Stimulated activated memory B cell treated with anti-CD40 and anti-IgM and Interleukin-4, amounts not matched to agents 10 μg/mL and 1 μg/mL and 100 μg/mL, for 72 hours (primary cell): ENCODE measurements around the gene BMP7.

Experiments
- ATAC-seq: fragments of 150-1000 bp; cut with Tn5 transposase; 2 replicates; pipeline ENCODE4 v1.10.0; 2021
- H3K27ac Mint-ChIP-seq: one replicate; pipeline ENCODE4 v1.8.0; 2022; ENCODE audit warnings: mild to moderate bottlenecking, mixed read lengths
- H3K27me3 Mint-ChIP-seq: one replicate; pipeline ENCODE4 v1.8.0; 2022; ENCODE audit warnings: mixed read lengths
- H3K36me3 Mint-ChIP-seq: one replicate; pipeline ENCODE4 v1.8.0; 2022; ENCODE audit warnings: mixed read lengths
- H3K4me1 Mint-ChIP-seq: one replicate; pipeline ENCODE4 v1.8.0; 2022; ENCODE audit warnings: mixed read lengths
- H3K4me3 Mint-ChIP-seq: one replicate; pipeline ENCODE4 v1.8.0; 2022; ENCODE audit warnings: mild to moderate bottlenecking, moderate library complexity, mixed read lengths
- H3K9me3 Mint-ChIP-seq: one replicate; pipeline ENCODE4 v1.8.0; 2022; ENCODE audit warnings: mixed read lengths

Gene BMP7

DNA sequence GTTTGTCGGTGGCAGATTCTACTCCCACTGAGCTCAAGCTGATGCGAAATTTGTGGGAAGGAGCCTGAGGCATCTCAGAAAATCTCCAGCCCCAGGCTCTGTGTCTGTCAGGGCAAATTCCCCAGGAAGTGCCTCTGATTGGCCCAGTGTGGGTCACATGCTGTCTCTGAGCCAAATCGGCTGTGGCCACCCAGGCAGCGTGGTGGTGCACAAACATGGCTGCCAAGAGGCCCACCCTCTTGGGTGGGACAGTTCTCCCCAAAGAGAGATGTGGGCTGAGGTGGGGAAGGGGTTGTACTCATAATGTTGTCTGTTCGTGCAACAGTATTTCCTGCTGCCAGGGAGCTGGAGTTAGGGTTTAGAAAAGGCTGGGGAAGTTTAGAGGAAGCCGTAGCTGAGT lies 130.6 kb downstream of the BMP7 start:
- no peaks in the 10 kb centered on the region for H3K4me1 Mint-ChIP-seq
- no peak overlapping the region for H3K4me3 Mint-ChIP-seq
- H3K9me3 Mint-ChIP-seq: no peaks in the 10 kb centered on the region
- H3K27ac Mint-ChIP-seq: no peak overlapping the region
- H3K27me3 Mint-ChIP-seq: peaks cover 13% of the 10 kb centered on the region
- ATAC-seq: no peak
- H3K36me3 Mint-ChIP-seq: no peaks in the 10 kb centered on the region

GRCh38 chr20:57134804-57135203 lies 131.6 kb downstream of the BMP7 start:
- Mint-ChIP-seq H3K4me3 (no peak overlapping the region), H3K27ac (no peak overlapping the region), H3K9me3 (no peaks in the 10 kb centered on the region), H3K27me3 (peaks cover 13% of the 10 kb centered on the region), H3K36me3 (no peaks in the 10 kb centered on the region), H3K4me1 (no peaks in the 10 kb centered on the region)
- no peak for ATAC-seq

DNA sequence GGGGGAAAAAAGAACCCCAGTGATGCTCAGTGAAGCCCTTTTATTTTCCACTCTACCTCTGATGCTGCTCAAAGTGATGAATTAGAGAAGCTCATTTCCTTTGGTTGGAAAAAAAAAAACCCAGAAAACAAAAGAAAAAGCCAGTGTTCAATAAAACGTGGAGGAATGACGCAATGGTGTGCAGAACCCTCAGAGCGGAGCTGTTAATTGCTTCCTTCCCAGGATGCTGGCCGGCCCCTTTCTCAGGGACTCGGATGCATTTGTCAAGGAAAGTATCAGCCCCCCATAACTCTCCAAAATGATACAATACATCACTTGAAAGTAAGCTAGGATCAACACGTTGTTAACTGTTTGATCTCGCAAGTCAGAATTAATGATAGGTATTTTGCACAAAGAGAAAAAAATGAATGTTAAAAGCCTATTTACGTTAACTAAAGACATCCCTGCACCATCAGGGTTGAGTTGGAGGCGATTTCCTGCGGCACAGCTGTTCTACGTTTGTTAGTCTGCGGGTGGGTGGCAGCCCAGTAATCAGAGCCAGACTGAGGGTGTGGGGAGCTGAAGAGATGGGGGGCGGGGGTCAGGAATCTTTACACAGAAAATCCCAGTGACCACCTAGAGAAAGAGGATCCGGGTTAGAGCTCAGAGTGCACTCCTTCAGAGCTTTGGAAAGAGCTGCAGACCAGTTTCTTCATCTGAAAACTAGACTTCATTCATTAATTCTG lies 132.4 kb downstream of the BMP7 start:
- no peak overlapping the region for H3K27ac Mint-ChIP-seq
- no peaks in the 10 kb centered on the region for H3K36me3 Mint-ChIP-seq
- no peak for ATAC-seq
- H3K27me3 Mint-ChIP-seq: peaks cover 13% of the 10 kb centered on the region
- no peaks in the 10 kb centered on the region for H3K4me1 Mint-ChIP-seq
- no peaks in the 10 kb centered on the region for H3K9me3 Mint-ChIP-seq
- H3K4me3 Mint-ChIP-seq: no peak overlapping the region

DNA sequence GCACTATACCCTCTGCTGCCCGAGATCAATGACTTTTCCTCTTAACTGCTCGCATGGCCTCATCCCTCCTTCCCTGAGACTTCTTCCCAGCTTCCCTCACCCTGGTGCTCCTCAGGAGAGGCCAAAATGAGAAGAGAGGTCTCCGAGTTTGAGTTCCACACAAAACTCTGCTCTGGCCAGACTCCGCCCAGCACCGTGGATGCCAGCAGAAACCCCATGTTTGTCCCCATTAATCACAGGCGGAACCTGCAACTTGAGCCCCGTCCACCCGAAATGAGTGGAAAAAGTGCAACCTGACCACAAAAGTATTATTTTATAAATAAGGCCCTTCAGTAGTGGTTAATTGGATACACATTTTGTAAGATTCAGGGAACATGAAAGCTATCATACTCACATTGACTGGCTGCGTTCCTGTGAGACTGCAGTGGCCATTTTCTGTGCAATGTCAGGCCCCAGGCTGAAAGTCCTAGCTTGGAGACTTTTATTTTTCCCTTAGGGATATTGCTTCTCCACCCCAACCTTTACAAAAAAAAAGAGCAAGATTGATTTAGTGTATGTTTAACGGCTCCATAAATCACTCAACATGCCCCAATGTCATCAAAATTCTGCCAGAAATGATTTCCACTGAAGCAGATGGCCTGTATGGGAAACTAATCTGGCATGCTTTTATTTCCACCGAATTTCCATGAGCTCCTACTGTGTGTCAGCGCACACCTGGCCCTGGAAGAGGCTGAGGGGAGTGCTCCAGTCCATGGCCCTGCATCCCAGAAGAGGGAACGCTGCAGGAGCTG lies 134.6 kb downstream of the BMP7 start:
- no peak for ATAC-seq
- Mint-ChIP-seq H3K27ac (no peak overlapping the region), H3K27me3 (peaks cover 19% of the 10 kb centered on the region), H3K4me3 (no peak overlapping the region), H3K4me1 (no peaks in the 10 kb centered on the region), H3K36me3 (no peaks in the 10 kb centered on the region), H3K9me3 (no peaks in the 10 kb centered on the region)

DNA sequence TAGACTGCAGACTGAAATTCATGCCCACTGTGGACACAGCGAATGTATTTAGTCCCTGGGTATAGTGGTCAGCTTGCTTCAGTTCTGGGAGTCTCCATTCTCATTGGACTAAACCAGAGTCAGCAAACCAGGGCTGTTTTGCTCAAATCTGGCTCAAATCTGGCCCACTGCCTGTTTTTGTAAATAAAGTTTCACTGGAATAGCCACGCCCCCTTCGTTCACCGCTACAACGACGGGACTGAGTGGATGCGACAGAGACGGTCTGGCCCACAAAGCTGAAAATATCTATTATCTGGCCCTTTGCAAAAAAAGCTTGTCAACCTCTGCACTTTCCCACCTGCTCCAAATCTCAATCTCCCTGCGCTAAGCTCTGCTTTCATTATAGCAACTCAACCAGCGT lies 135.4 kb downstream of the BMP7 start:
- H3K27me3 Mint-ChIP-seq: peaks cover 27% of the 10 kb centered on the region
- no peaks in the 10 kb centered on the region for H3K36me3 Mint-ChIP-seq
- H3K9me3 Mint-ChIP-seq: no peaks in the 10 kb centered on the region
- H3K27ac Mint-ChIP-seq: no peak overlapping the region
- H3K4me3 Mint-ChIP-seq: no peak overlapping the region
- H3K4me1 Mint-ChIP-seq: no peaks in the 10 kb centered on the region
- ATAC-seq: no peak

DNA sequence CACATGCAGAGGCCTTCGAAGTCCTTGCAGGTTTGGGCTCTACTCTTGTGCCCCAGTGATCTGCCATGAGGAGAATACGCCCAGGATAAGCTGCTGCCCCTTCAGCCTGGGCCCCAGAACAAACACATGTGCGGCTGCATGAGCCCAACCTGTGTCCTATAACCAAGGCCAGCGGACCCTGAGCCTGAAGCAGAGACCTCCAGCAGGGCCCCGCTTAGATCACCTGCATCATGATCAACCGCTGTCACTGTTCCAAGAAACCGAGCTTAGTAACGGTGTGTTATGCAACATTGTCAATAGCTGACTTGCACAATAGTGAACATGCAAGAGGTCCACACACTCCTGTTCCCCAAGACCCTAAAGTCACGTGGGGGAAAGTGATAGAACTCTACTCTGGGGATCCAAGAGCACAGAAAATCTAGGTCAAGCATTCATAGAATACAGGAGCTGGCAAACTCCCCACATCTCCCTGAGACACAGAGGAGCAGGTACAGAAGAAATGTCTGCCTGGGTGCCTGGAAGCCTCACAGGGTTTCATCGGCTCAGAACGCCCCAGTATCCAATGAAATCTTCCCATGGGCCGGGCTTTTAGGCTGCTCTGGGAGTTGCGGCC lies 136.2 kb downstream of the BMP7 start:
- H3K4me3 Mint-ChIP-seq: no peak overlapping the region
- H3K9me3 Mint-ChIP-seq: no peaks in the 10 kb centered on the region
- no peaks in the 10 kb centered on the region for H3K36me3 Mint-ChIP-seq
- H3K27ac Mint-ChIP-seq: no peak overlapping the region
- no peak for ATAC-seq
- peaks cover 35% of the 10 kb centered on the region for H3K27me3 Mint-ChIP-seq
- H3K4me1 Mint-ChIP-seq: no peaks in the 10 kb centered on the region

DNA sequence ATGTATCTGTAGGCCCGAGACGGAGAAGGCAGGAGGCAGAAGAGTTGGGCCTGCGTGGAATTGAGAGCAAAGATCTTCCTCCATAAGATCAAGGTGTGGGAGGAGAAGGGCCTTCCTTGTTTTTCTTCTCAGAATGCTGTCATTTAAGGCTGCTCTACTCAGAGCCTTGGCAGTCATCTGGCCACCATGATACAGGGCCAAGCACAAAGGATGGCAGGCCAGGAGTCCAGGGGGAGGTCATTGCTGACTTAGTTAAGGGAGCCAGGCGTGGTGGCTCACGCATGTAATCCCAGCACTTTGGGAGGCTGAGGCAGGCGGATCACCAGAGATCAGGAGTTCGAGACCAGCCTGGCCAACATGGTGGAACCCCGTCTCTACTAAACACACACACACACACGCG lies 137.1 kb downstream of the BMP7 start:
- no peaks in the 10 kb centered on the region for H3K4me1 Mint-ChIP-seq
- H3K4me3 Mint-ChIP-seq: no peak overlapping the region
- ATAC-seq: no peak
- H3K27me3 Mint-ChIP-seq: peaks cover 27% of the 10 kb centered on the region
- H3K9me3 Mint-ChIP-seq: no peaks in the 10 kb centered on the region
- H3K36me3 Mint-ChIP-seq: no peaks in the 10 kb centered on the region
- H3K27ac Mint-ChIP-seq: no peak overlapping the region

- Mint-ChIP-seq H3K27me3 (peaks cover 31% of the 10 kb centered on the region), H3K4me1 (no peaks in the 10 kb centered on the region), H3K27ac (no peak overlapping the region), H3K9me3 (no peaks in the 10 kb centered on the region), H3K36me3 (no peaks in the 10 kb centered on the region), H3K4me3 (no peak overlapping the region)
- no peak for ATAC-seq
Measured at GRCh38 chr20:57128044-57128757, 138.2 kb downstream of the BMP7 start.

DNA sequence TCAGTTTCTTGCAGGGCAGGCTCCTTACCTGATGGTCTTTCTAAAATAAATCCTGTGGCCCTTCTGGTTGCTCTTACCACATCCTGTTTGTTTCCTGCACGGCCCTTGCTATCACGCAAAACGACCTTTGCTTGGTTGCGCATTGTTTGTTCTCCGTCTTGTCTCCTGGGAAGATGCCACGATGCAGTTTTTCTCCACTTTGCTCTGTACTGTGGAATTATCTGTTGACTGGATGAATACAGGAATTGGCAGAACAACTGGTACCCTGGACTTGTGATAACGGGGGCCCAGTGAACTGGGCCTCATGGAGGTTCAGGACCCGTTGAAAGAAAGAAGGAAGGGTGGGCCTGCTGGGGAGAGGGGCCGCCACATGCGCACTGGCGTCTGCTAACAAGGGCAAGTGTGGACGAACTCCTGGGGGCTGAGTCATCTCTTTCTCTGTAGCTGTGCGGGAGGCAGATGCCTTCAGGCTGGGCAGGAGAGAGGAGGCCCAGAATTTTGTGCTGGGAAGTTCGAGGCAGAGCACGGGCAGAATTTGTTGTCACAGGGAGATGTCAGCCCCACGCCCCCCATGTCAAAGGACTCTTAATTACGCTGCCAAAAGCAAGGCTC lies 139.9 kb downstream of the BMP7 start:
- no peaks in the 10 kb centered on the region for H3K36me3 Mint-ChIP-seq
- H3K4me3 Mint-ChIP-seq: no peak overlapping the region
- H3K4me1 Mint-ChIP-seq: no peaks in the 10 kb centered on the region
- no peak overlapping the region for H3K27ac Mint-ChIP-seq
- no peaks in the 10 kb centered on the region for H3K9me3 Mint-ChIP-seq
- H3K27me3 Mint-ChIP-seq: peaks cover 31% of the 10 kb centered on the region
- no peak for ATAC-seq

DNA sequence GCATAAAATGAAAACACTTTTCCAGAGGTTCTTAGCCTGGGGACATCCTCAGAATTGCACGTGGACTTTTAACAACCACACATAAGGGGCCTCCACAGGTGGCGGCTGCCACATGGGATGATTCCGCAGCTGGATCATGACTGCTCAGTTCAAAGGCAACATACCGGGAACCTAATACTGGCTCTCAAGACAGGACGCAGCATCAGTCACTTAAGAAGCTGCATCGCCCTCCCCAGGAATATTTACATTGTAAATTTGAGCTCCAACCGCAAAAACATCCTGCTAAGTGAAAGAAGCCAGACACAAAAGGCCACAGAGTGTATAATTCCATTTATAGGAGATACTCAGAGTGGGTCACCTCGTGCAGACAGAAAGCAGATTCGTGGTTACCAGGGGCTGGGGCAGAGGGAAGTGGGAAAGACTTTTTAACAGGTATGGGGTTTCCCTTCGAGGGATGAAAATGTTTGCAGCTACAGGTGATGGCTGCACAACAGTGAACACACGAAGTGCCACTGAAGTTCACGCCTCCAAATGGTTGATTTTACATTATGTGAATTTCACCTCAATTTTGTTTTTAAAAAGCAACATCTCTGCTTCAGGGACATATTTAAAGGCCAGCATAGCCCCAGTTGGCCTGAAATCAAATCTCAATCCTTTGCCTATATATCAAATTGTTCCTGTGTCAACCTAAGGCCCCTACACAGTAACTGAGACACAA lies 141.5 kb downstream of the BMP7 start:
- H3K4me3 Mint-ChIP-seq: no peak overlapping the region
- no peaks in the 10 kb centered on the region for H3K9me3 Mint-ChIP-seq
- no peak overlapping the region for H3K27ac Mint-ChIP-seq
- peaks cover 31% of the 10 kb centered on the region for H3K27me3 Mint-ChIP-seq
- H3K36me3 Mint-ChIP-seq: no peaks in the 10 kb centered on the region
- no peaks in the 10 kb centered on the region for H3K4me1 Mint-ChIP-seq
- no peak for ATAC-seq

DNA sequence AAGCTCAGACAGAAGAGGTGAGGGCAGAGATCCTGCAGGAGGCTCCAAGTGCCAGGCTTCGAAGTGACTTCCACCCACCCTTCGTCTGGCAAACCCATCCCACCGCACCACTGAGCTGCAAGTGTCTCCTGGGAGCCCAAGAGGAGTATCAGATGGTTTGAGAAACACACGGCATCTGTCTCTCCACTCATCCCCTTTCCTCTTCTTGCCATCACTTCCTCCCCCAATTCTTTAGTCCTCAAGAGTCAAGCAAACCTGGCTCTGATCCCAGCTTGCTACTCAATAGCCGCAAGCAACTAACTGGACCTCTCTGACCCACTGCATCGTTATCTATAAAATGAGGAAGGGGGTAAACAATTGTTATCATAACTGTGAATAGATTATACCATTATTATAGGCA lies 142.1 kb downstream of the BMP7 start:
- no peak overlapping the region for H3K27ac Mint-ChIP-seq
- H3K9me3 Mint-ChIP-seq: no peaks in the 10 kb centered on the region
- H3K36me3 Mint-ChIP-seq: no peaks in the 10 kb centered on the region
- no peak for ATAC-seq
- peaks cover 31% of the 10 kb centered on the region for H3K27me3 Mint-ChIP-seq
- no peak overlapping the region for H3K4me3 Mint-ChIP-seq
- no peaks in the 10 kb centered on the region for H3K4me1 Mint-ChIP-seq

GRCh38 chr20:57123504-57123903 lies 142.9 kb downstream of the BMP7 start:
- Mint-ChIP-seq H3K27ac (no peak overlapping the region), H3K36me3 (no peaks in the 10 kb centered on the region), H3K9me3 (no peaks in the 10 kb centered on the region), H3K27me3 (peaks cover 31% of the 10 kb centered on the region), H3K4me3 (no peak overlapping the region), H3K4me1 (no peaks in the 10 kb centered on the region)
- no peak for ATAC-seq

- Mint-ChIP-seq H3K4me3 (no peak overlapping the region), H3K36me3 (no peaks in the 10 kb centered on the region), H3K9me3 (no peaks in the 10 kb centered on the region), H3K4me1 (no peaks in the 10 kb centered on the region), H3K27me3 (peaks cover 31% of the 10 kb centered on the region), H3K27ac (no peak overlapping the region)
- no peak for ATAC-seq
Measured at GRCh38 chr20:57122536-57123489, 143.6 kb downstream of the BMP7 start.

DNA sequence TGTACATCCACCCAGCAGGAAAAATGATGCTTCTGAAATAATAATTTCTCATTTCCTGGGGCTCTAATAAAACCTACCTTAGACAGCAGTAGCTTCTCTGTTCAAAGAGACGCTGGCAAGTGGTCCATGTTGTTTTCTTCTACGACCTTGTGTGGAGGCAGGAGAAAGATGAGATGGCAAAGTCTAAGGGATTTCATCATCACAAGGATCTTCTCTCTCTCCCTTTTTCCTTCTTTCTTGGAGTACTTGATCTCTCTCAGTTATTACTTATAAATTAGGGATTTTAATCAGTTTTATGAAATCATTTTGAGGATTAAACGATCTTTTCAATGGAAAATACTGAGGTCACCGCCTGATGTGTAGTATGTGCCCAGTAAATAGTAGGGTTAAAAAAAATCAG lies 147.5 kb downstream of the BMP7 start:
- no peaks in the 10 kb centered on the region for H3K4me1 Mint-ChIP-seq
- no peak for ATAC-seq
- H3K36me3 Mint-ChIP-seq: no peaks in the 10 kb centered on the region
- H3K27ac Mint-ChIP-seq: no peak overlapping the region
- peaks cover 16% of the 10 kb centered on the region for H3K27me3 Mint-ChIP-seq
- H3K9me3 Mint-ChIP-seq: peaks cover 6% of the 10 kb centered on the region
- no peak overlapping the region for H3K4me3 Mint-ChIP-seq
